Activated T-helper 1 cell treated with Interleukin-2 at 50 U/mL for 16 hours (primary cell): ENCODE results near the gene GAGE13.
"Not testable (repeated sequence)": the region's sequence is repeated elsewhere in the genome, so short reads cannot be mapped to it uniquely, and the experiment has no call there.

Experiments used
- DNase-seq: peaks from one replicate; pipeline ENCODE4 v3.0.0-alpha.2; 2020; ENCODE audit warnings: low read depth

GAGE13 gene, protein sequence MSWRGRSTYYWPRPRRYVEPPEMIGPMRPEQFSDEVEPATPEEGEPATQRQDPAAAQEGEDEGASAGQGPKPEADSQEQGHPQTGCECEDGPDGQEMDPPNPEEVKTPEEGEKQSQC

DNA sequence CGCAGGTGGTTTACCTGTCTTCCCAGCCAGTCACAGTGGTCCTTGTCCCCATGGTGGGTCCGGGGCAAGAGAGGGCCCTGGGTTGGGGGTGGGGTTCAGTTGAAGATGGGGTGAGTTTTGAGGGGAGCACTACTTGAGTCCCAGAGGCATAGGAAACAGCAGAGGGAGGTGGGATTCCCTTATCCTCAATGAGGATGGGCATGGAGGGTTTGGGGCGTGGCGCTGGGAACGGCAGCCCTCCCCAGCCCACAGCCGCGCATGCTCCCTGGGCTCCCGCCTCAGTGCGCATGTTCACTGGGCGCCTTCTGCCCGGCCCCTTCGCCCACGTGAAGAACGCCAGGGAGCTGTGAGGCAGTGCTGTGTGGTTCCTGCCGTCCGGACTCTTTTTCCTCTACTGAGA is at the start of gene GAGE13:
Gene GAGE13 (plus strand): TSS at position 301 of the 400 bp plus-strand sequence. CDS start 1,156 bp downstream, outside the sequence.
- not testable (repeated sequence) for DNase-seq

- no peak for DNase-seq
Measured at GRCh38 chrX:49282647-49283011, 48.8 kb upstream of the GAGE13 start.

DNA sequence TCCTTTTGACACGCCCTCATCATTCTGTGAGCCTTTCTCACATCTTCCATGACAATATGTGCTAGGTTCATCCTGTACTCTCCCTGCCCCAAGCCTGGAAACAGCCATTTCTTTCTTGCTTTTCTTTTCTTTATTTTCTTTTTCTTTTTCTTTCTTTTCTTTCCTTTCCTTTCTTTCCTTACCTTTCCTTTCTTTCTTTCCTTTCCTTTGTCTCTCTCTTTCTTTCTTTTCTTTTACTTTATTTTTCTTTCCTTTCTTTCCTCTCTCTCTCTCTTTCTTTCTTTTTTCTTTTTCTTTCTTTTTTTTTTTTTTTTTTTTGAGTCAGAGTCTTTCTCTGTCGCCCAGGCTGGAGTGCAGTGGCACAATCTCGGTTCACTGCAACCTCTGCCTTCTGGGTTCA is 47.2 kb upstream of the GAGE13 start:
- no peak for DNase-seq

DNA sequence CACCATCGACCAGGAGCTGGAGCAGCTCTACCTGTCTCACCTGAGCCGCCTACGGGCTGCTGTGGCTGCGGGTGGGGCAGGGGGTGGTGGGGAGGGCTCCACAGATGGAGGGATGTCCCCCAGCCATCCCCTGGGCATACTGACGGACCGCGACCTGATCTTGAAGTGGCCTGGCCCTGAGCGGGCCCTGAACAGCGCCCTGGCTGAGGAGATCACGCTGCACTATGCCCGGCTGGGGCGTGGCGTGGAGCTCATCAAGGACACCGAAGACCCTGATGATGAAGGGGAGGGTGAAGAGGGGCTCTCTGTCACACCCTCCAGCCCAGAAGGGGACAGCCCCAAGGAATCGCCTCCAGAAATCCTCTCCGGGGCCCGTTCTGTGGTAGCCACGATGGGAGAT is 45.2 kb upstream of the GAGE13 start:
- DNase-seq: no peak

DNA sequence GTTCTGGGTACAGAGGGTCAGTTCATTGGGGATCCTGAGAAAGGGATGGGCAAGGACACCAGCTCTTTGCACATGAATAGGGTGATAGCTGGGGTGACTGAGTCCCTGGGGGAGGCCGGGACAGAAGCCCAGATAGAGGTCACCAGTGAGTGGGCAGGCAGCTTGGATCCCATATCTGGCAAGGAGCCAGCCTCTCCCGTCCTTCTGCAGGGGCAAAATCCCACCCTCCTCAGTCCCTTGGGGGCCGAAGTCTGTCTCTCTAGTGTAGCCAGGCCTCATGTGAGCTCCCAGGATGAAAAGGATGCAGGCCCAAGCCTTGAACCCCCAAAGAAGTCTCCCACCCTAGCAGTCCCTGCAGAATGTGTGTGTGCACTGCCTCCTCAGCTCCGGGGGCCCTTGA is 44.8 kb upstream of the GAGE13 start:
- no peak for DNase-seq

GRCh38 chrX:49287665-49288064 is 43.7 kb upstream of the GAGE13 start:
- DNase-seq: no peak

- DNase-seq: no peak
Measured at GRCh38 chrX:49290215-49290614, 41.2 kb upstream of the GAGE13 start.

DNA sequence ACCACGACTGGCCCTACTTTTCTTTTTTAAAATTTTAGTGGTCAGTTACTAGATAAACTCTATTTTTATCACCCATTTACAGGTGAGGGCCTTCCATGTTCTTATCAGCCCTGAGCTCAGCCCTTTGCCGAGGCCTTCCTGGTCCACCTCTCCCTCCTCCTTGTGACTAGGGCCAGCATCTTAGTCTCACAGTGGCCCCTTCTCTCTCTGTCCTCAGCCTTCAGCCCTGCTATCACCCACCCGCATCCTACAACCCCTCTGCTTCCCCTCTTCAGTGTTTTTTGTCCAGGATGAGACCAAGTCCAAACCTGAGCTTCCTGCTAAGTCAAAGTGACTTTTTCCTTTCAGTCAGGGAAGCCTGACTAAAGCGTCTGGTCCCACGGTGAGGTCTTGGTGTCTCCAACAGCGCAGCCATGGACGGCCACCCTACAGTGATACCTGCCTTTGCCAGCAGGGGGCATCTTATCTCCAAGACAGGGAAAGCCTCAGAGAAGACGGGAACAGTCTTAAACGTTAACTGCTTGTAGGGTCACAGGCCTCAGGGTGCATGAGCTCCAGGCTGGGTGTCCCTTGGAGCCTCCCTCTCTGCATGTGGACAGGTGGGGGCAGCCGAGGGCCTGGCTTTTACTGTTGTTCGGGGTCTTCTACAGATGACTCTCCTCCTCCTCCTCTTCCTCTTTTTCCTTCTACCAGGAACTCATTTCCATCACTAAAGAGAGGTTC is 39.6 kb upstream of the GAGE13 start:
- peak; percentile 38 for DNase-seq

DNA sequence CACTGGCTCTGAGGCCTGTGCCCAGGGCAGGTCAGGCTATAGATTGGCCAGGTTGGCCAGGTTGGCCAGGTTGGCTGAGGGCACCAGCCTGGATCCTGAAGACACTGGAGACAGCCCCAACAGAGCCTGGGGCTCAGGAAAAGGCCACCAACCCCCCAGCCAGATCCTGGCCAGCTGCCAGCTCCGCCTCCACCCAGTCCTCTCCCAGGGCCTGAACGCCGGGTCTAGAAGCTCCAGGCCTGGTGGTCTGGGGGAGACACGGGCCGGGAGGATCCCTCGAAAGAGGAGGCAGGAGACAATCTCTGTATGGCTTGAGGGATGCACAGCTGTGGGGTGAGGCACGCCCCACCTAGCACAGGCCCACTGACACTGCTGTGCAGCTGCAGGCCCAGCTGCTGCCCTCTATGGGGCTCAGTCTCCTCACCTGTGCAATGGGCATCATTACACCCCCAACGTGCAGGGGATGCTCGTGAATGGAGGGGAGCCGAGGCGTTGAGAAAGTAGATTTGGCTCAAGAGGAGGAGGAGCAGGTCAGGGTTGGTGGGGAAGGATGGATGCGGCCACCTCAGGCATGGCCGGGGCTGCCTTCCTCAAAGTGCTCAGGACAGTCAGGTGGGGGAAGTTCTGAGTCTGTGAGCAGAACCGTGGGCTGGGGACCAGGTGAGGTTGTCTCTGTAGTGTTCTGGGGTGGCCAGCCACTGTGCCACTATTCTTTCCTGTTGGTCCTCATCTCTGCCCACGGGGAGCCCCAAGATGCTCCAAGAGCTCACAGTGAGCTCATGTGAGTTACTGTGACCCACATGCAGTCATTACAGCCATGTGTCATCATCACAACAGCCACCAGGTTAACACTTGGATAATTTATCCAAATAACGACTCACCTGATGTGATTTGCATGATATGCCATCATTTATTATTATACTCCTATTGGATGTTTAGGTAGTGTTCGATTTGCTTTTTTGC is 38.7 kb upstream of the GAGE13 start:
- no peak for DNase-seq

- DNase-seq: not testable (repeated sequence)
Measured at GRCh38 chrX:49299293-49299692, 32.1 kb upstream of the GAGE13 start.

DNA sequence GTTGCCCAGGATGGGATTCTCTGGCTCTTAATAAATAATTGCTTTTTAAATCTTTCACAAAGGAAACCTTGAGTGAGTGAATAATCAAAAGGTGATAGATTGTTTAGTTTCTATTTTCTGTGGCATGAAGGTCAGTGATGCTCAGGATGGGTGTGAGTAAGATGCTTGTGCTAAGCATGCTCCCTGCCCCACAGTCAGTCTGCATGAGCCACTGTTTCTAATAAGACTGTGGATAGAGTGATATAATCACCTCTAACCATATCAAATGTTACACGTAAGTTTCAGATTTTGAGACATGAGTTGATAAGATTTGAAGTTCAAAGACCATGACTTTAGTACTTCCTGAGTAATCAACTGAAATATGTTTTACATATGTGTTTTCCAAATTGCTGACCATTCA is 30.7 kb upstream of the GAGE13 start:
- no peak for DNase-seq

DNA sequence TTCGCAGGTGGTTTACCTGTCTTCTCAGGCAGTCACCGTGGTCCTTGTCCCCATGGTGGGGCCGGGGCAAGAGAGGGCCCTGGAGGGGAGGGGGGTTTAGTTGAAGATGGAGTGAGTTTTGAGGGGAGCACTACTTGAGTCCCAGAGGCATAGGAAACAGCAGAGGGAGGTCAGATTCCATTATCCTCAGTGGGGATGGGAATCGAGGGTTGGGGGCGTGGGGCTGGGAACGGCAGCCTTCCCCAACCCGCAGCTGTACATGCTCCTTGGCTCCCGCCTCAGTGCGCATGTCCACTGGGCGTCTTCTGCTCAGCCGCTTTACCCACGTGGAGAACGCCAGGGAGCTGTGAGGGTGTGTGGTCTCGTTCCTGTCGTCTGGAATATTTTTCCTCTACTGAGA is 28.0 kb upstream of the GAGE13 start, which contains the start of gene GAGE10:
Gene GAGE10 (plus strand): TSS at position 301 of the 400 bp plus-strand sequence. CDS start 1,214 bp downstream, outside the sequence.
- DNase-seq: no peak

DNA sequence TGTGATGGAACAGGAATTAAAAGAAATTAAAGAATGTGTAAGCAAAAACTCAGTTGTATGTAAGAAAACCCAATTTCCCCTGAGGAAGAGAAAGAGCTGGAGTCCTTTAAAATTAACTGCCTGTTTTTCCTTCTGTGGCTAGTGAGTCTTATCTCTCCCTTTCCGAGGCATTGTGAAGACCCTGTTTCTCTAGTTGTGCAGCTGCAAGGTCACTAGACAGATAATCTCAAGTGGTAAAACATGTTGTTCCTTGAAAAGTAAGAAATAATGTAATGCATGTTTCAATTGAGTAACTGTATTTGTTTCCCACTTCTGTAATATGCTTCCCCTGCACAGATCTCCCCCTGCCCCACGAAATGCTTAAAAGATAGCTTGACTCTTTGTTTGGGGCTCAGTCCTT is 23.6 kb upstream of the GAGE13 start:
- not testable (repeated sequence) for DNase-seq

DNA sequence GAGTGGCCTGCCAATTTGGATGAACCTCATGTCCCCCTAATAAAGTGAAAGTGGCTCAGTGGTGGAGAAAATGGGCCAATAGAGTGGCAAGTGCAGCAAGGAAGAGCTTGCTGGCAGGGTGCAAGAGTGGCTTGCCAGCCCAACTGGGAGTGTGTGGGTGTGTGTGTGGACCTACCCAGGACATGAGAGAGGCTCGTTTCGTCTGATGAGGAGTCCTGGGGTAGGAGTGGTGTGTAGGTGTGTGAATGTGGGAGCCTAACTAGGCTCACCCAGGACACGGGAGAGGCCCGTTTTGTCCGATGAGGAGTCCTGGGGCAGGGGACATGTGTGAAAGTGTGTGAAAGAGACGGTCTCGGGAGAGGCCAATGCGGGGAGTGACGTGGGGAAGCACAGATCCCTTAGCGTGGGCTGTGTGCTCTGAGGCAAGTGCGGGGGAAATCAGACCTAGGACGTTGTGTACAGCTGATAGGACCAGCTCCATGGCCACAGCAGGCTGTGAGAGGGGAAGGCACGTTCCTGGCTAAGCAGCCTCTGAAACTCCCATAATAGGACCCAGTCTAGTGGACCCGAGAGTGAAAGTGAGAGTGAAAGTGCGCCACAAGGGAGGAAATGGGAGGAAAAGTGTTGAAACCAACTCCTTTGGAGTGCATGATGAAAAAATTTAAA is 22.6 kb upstream of the GAGE13 start:
- DNase-seq: no peak

DNA sequence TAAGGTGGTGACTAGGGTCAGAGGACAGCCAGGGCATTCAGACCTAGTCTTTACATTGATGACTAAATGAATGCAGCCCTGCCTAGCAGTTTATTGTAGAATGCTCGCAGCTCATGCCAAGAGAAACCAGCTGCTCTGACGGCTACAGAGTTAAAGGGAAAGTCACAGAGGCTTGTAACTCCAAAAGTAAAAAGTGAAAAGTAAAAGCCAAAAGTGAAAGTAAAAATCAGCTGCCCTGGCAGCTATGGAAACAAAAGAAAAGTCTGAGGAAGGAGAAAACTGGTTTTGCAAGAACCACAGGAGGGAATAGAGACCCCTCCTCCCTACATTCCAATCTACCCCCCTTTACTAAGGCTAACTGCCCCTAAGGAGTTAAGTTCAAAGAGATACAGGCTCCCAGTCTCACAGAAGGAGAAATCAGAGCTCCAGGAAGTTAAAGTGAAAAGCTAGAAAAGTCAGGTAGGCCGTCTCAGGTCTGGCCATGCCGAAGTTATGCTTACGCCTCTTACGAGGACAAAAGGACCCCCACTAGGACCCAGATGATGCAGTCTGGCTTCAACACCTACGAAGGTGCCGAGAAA is 21.9 kb upstream of the GAGE13 start:
- DNase-seq: no peak

- DNase-seq: no peak
Measured at GRCh38 chrX:49310371-49310770, 21.0 kb upstream of the GAGE13 start.

DNA sequence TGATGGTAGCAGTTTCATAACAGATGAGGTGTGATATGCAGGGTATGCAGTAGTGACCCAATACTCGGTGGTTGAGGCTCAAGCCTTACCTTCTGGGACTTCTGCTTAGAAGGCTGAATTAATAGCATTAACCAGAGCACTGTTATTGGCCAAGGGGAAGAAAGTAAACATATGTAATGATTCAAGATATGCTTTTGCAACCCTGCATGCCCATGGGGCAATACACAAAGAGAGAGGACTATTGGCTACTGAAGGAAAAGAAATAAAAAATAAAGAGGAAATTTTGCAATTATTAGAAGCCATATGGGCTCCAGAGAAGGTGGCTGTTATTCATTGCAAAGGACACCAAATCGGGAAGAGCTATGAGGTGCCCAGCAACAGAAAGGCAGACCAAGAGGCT is 19.2 kb upstream of the GAGE13 start:
- DNase-seq: no peak

DNA sequence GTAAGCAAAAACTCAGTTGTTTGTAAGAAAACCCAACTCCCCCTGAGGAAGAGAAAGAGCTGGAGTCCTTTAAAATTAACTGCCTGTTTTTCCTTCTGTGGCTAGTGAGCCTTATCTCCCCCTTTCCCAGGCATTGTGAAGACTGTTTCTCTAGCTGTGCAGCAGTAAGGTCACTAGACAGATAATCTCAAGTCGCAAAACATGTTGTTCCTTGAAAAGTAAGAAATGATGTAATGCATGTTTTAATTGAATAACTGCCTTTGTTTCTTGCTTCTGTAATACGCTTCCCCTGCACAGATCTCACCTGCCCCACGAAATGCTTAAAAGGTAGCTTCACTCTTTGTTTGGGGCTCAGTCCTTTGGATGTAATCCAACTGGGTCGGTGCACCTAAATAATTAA is 15.3 kb upstream of the GAGE13 start:
- no peak for DNase-seq

- DNase-seq: not testable (repeated sequence)
Measured at GRCh38 chrX:49321737-49322136, 9.6 kb upstream of the GAGE13 start, which contains the start of gene GAGE12J. Gene GAGE12J, plus strand, starts transcription at chrX:49322037. Its CDS starts 1,157 bp downstream, at chrX:49323194.

DNA sequence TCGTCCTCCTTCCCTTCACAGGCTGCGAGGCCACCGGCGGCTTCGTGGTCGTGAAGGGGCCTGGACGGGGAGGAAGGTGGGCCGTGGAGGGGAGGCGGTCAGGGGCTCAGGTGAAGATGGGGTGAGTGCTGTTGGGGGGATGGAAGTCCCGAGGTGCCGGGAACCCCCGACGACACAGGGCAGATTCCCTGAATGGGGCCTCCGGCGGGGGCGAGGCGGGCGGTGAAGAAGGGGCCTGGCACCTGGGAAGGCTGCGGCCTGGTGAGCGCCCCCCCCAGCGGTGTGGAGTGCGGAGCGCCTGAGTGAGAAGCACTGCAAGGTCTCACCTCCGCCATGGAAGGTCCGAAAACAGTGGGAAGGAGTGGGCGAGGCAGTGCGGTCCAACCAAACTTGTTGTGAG is 9.1 kb upstream of the GAGE13 start:
- DNase-seq: not testable (repeated sequence)

GRCh38 chrX:49323735-49324134 is 7.6 kb upstream of the GAGE13 start:
- not testable (repeated sequence) for DNase-seq

DNA sequence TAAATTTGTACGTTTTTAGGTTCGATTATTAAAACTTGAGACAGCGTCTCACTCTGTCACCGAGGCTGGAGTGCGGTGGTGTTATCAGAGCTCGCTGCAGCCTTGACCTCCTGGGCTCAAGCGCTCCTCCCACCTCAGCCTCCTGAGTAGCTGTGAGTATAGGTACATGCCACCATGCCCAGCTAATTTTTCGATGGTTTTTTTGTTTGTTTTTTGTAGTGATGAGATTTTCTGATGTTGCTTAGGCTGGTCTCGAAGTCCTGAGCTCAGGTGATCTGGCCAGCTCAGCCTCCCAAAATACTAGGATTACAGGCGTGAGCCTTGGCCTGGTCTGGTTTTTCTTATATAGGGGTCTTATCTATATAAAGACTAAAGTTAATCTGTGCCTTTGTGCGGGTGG is 961 bp upstream of the GAGE13 start:
- not testable (repeated sequence) for DNase-seq
